NOMO-1 (cell line): ENCODE measurements around the gene PTGDR2.

ENCODE experiments used
- DNase-seq, 2 experiments: peaks; one replicate each; lab custom pipeline; 2025; ENCODE audit not compliant: unreplicated experiment in 2 of 2; lab: John Stamatoyannopoulos, UW

The PTGDR2 gene

DNA sequence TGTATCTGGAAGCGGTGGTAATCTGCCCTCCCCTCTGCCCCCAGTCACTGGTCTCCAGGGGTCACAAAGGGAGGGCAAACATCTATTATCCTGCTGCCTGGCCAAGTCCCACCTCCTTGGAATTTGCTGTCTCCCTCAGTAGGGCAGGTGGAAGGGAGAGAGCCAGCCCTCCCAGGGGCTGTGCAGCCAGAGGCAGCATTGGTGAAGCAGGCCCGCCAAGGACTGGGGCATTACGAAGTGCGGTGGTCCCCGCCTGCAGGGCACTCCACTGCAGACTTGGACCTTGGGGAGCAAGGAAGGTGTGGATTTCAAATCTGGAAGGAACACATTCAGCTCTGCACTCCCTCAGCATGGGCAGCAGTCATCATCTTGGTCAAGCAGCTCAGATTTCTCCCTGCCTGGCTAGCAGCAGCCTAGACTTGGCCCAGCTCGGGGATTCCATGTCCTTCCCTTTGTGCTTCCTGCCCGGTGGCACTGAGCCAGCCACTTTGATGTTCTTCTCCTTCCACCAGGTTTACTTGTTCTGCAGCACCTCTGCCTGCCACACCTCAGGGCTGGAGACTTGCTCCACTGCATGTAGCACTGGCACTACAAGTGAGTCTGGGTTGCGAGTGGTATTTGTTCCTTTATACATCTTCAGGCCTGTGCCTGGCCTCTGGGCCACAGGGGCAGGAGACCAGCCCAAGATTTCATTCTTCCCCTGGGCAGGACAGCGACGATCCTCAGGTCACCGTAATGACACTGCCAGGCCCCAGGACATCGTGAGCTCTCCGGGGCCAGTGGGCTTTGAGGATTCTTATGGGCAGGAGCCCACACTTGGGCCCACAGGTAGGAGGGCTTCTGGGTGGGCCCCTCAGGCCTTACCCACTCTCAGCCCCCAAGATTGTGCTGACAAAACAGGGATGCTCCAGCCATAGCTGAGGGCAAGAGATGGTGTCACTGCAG, 18.9 kb upstream of the PTGDR2 start:
- DNase-seq: no peak

- no peak for DNase-seq
Observed at GRCh38 chr11:60873533-60873932, 17.8 kb upstream of the PTGDR2 start.

GRCh38 chr11:60872961-60873524, 17.3 kb upstream of the PTGDR2 start:
- DNase-seq: no peak

DNA sequence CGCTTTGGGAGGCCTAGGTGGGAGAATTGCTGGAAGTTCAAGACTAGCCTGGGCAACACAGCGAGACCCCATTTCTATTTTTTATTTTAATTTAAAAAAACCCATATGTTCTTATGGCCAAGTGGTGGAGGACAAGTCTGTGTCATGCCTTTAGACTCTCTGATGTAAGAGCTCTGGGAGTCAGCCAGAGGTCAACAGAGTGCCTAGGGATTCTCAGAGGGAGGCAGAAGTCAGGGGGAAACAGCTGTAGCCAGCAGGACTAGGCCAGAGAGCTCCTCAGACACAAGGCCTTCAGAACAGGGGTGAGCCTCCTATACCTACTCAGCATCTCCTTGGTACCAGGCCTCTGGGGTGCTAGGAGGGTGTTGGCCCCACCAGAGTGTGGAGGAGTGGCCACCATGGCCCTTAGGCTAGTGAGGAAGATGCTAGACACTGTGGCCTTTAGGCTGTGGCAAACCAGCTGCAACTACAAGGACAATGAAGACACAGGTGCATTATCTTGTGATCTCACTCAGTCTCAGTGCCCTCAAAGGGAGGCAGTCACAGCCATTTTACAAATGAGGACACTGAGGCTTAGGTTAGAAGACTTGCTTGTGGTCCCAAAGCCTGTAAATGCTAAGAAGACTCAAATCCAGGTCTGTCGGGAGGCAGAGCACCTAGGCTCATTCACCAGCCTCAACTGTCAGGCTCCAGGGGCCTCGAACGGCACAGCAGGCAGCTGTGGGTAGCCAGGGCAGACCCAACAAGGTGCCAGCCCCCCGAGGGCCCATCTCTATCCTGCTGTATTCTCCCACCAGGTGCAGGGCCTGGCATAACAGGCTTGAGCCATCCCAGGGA, 16.6 kb upstream of the PTGDR2 start:
- no peak for DNase-seq

DNA sequence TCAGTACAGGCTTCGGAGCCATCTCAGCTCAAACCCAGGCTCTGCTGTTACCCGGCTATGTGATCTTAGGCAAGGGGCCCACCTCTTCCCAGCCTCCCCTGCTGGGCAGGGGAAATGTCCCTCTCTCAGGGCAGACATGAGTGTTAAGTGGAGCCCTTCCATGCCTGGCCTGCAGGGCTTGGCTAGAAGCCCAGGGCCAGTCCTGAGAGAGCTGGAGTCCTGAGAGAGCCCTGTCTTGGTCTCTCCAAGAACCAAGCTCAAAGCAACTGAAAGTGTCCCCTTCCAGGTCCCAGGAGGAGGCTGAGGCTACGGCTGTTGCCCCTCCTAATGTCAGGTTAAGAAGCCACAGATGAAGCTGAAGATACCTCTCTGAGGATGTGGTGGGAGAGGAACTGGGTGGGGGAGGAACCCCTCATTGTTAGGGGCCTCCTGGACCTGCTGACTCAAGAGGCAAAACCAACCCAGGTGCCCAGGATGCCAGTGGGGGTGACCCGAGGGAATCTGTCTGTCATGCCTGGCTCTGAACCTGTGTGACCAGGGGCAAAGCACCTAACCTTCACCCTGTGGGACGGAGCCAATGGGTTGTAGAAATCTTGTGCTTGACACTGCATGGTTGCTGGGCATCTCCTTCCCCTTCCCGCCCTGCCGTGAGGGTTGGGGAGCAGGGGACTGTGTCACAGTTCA, 15.8 kb upstream of the PTGDR2 start:
- DNase-seq: no peak

GRCh38 chr11:60870733-60871377, 15.1 kb upstream of the PTGDR2 start:
- no peak for DNase-seq

GRCh38 chr11:60870276-60870675, 14.5 kb upstream of the PTGDR2 start:
- no peak for DNase-seq

- no peak for DNase-seq
Observed at GRCh38 chr11:60869451-60869825, 13.7 kb upstream of the PTGDR2 start.

DNA sequence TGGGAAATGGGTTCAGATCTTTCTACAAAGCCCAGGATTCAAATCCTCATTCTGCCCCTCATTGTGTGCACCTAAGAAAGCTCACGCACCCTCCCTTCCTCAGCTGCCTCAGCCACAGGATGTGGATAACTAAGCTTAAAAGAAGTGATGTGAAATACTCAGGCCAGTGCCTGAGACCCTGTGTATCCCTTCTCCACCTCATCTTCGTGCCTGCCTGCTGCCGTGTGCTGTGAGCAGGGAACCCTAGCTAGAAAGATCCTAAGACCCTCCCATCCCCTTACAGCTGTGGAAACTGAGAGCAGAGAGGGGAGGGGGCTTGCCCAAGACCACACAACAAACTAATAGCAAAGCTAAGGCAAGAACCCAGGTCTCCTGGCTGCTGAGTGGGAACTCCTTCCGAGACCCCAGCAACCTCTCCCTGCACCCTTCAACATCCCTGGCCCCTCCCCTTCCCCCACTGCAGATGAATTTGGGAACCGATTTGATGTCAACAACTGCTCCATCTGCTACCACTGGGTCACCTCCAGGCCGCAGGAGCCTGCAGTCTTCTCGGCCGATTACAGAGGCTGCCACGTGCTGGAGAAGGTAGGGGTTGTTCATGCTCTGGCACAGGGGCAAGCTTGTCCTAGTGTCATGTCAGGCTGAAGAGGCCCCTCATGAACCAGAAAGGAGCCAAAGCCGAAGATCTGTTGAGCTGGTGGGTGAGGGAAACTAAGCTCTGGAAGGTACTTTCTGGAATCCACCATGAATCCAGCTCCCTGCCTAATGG, 13.1 kb upstream of the PTGDR2 start:
- no peak for DNase-seq

DNA sequence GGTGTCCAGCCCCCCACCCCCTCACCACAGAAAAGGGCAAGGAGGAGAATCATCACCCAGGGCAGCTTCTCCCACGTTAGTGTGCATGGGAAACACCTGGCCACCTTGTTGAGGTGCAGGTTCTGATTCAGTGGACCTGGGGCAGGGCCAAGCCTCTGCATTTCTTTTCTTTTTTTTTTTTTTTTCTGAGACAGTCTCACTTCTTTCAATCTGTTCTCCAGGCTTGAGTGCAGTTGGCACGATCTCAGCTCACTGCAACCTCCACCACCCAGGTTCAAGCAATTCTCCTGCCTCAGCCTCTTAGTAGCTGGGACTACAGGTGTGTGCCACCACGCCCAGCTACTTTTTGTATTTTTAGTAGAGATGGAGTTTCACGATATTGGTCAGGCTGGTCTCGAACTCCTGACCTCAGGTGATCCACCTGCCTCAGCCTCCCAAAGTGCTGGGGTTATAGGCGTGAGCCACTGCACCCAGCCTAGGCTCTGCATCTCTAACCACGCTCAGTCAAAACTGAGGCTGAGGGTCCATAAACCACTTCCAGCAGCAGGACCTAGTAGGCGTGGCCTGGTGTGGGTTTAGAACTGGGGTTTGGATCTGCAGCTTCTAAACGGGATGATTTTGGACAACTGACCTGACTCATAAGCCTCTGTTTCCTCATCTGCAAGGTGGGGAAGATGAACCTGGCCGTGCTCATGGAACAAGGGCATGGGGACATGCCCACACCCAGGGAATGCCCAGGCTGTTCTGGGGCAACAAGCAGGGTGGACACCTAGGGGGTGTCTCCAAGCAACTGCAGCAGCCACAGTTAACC, 12.3 kb upstream of the PTGDR2 start:
- DNase-seq: no peak

- DNase-seq: no peak
Observed at GRCh38 chr11:60866911-60867870, 11.4 kb upstream of the PTGDR2 start, which contains the start of gene ZP1. TSS of gene ZP1 (plus strand) at chr11:60867542. CDS start at chr11:60867562, 20 bp downstream.

DNA sequence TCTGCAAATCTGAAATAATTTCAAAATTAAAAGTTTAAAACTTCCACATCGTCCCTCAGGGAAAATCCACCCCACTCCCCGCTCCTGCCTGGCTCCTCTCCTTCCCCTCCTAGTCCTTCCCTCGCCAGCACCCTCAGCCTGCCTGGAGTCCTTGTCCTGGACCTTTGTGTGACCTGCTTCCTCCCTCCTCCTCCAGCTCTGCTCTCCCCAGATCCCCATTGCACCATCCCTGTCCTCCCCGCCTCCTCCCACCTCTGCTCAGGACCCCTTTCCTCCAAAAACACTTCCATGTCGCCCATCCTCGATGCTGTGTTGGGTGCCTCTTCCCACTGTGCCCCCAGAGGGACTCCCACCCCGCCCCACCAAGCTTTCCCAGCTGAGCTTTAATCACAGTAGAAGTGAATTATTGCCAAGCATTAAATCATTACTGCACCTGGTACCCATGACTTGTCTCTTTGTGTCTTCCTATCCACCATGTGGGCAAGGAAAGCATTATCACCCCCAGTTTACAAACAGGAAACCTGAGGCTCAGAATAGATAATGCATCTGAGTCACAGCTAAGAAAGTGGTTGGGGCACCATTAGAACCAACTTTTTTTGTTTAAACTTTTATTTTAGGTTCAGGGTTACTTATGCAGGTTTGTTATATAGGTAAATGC, 9.2 kb upstream of the PTGDR2 start:
- DNase-seq: no peak

DNA sequence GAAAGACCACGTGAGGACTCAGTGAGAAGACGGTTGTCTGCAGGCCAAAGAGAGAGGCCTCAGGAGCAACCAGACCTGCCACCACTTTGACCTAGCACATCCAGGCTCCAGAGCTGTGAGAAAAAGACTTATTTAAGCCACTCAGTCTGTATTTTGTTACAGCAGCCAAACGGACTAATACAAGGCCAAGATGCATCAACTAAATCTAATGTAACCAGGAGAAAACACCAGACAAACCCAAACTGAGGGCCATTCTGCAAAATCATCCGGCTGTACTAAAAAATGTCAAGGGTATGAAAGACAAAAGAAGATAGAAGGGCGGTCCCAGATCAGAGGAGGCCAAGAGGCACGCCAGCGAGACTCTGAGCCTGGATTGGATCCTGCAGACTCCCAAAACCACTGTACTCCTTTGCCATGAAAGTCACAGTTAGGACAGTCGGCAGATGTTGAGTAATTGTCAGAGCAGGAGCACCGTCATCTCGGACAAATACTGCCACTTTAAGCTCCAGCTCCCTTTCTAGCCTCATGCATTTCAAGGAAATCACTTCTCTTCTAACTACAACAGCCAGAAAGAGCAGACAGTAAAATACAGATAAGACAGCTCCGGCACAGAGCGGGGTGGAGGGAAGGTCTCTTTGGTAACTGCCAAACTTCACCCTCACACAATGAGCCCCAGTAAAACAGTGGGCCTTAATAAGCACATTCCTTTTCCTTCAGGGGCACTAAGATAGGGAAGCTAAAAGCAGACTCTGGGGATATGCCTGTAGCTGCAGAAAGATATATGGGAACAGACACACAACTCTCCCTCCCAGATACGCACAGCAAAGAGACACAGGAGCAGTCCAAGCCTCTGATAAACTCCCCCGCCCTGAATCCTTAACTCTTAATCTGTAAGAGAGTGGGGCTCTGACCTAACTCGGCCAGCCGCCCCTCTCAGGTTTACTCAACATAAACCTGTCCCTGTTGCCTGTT, 8.1 kb upstream of the PTGDR2 start:
- DNase-seq: no peak

GRCh38 chr11:60862171-60862570, 6.4 kb upstream of the PTGDR2 start:
- DNase-seq: no peak

DNA sequence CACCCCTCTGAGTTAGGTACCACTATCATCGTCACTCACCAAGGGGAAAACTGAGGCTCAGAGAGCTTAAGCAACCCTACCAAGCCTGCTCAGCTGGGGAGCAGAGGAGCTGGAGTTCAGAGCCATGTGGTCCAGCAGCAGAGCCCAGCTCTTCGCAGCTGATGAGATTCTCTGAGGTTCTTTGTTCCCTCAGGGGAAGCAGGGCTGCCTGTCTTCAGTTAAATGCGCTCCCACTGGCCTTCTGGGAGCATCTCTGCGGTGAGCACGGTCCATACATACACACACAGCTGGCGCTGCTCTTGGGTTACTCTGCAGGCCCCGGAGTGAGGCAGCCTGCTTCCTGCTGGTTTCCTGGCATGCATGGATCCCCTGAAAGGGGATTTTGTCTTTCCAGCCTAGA, 5.2 kb upstream of the PTGDR2 start:
- DNase-seq: no peak
